Brain microvascular endothelial cell (primary cell): Measurements from ENCODE around the gene PLG.
"Not testable (repeated sequence)": the region's sequence is repeated elsewhere in the genome, so short reads cannot be mapped to it uniquely, and the experiment has no call there.

Experiments used
- DNase-seq: peaks from one replicate; pipeline ENCODE4 v3.0.0-alpha.2; 2020
- H3K27ac ChIP-seq: fragments of 250-450 bp; sonication (Bioruptor Pico); 2 replicates; pipeline ENCODE4 v1.5.1; 2020; ENCODE audit warnings: mild to moderate bottlenecking, moderate library complexity
- H3K27me3 ChIP-seq: fragments of 250-450 bp; sonication (Bioruptor Pico); replicated peaks from 2 replicates; pipeline ENCODE4 v1.5.1; 2020; ENCODE audit warnings: mild to moderate bottlenecking
- H3K36me3 ChIP-seq: fragments of 250-450 bp; sonication (Bioruptor Pico); replicated peaks from 2 replicates; pipeline ENCODE4 v1.5.1; 2020; ENCODE audit warnings: mild to moderate bottlenecking
- H3K4me3 ChIP-seq: 2 replicates; pipeline ENCODE4 v1.5.1; 2011; ENCODE audit warnings: low read depth, mild to moderate bottlenecking, control low read depth, low read length, moderate library complexity
- CTCF ChIP-seq: IDR thresholded peaks from 2 replicates; pipeline ENCODE4 v1.5.1; 2011; ENCODE audit warnings: low read depth, mild to moderate bottlenecking, moderate library complexity, low read length, control low read depth, inconsistent platforms; ENCODE audit errors: missing control alignments
- in situ Hi-C: cut with HindIII; loops from 2 replicates; pipeline ENCODE4 v1.10.0; 2017; ENCODE audit warnings: low sequenced_read_pairs, low pct_ligation_motif_present

Gene PLG

GRCh38 chr6:160766989-160767646 lies 65.1 kb downstream of the PLG start:
- in situ Hi-C loops = no loop called here
- Histone ChIP-seq H3K36me3 (no peaks in the 10 kb centered on the region), H3K27ac (no peak overlapping the region), H3K27me3 (no peaks in the 10 kb centered on the region), H3K4me3 (peak overlapping the region; percentile 39)
- peak; percentile 82 for TF ChIP-seq CTCF
- peak; percentile 35 for DNase-seq

GRCh38 chr6:160767647-160768019 lies 65.6 kb downstream of the PLG start:
- H3K27me3 ChIP-seq = no peaks in the 10 kb centered on the region
- in situ Hi-C loops = no loop called here

GRCh38 chr6:160768101-160768500 lies 66.1 kb downstream of the PLG start:
- no peak overlapping the region for H3K4me3 ChIP-seq
- H3K27ac ChIP-seq = no peak overlapping the region
- in situ Hi-C loops = no loop called here
- H3K36me3 ChIP-seq = no peaks in the 10 kb centered on the region
- TF ChIP-seq CTCF = no peak
- DNase-seq = no peak
- H3K27me3 ChIP-seq = no peaks in the 10 kb centered on the region

More at GRCh38 chr6:160767647-160768019, 65.6 kb downstream of the PLG start:
- DNase-seq = no peak
- H3K36me3 ChIP-seq = no peaks in the 10 kb centered on the region
- H3K27ac ChIP-seq = no peak overlapping the region
- H3K4me3 ChIP-seq = no peak overlapping the region
- no peak for TF ChIP-seq CTCF

- Histone ChIP-seq H3K4me3 (no peak overlapping the region), H3K27ac (no peak overlapping the region), H3K36me3 (no peaks in the 10 kb centered on the region), H3K27me3 (no peaks in the 10 kb centered on the region)
- in situ Hi-C loops = no loop called here
- DNase-seq = no peak
- no peak for TF ChIP-seq CTCF
These were observed 72.4 kb downstream of the PLG start for GRCh38 chr6:160774399-160774798.

- Histone ChIP-seq H3K4me3 (no peak overlapping the region), H3K36me3 (no peaks in the 10 kb centered on the region), H3K27ac (no peak overlapping the region), H3K27me3 (no peaks in the 10 kb centered on the region)
- in situ Hi-C loops = no loop called here
- no peak for TF ChIP-seq CTCF
- no peak for DNase-seq
These were observed 73.9 kb downstream of the PLG start for GRCh38 chr6:160775792-160776580.

- H3K27ac ChIP-seq, in situ Hi-C loops, H3K27me3 ChIP-seq, DNase-seq, H3K4me3 ChIP-seq, H3K36me3 ChIP-seq: not testable (repeated sequence)
These were observed 77.1 kb downstream of the PLG start for GRCh38 chr6:160779095-160779494.

- H3K36me3 ChIP-seq, H3K4me3 ChIP-seq, in situ Hi-C loops, H3K27me3 ChIP-seq, H3K27ac ChIP-seq, DNase-seq: not testable (repeated sequence)
These were observed 78.6 kb downstream of the PLG start for GRCh38 chr6:160780656-160781055.
